NCI-H2081 (cell line): Measurements from ENCODE around the gene PCBP3.
"Not testable (repeated sequence)": the region's sequence is repeated elsewhere in the genome, so short reads cannot be mapped to it uniquely, and the experiment has no call there.

ENCODE experiments used
- DNase-seq, 2 experiments: peaks; one replicate each; lab custom pipeline; 2025; lab: John Stamatoyannopoulos, UW

PCBP3 gene

GRCh38 chr21:45643021-45643980 is at the start of gene PCBP3:
TSS of gene PCBP3 (plus strand) at chr21:45643725. CDS start at chr21:45850086, 206,361 bp downstream.
- DNase-seq = peak; percentile 89 to 96

- DNase-seq = no peak
Measured at GRCh38 chr21:45594721-45595489, 48.6 kb upstream of the PCBP3 start.

GRCh38 chr21:45595574-45596295 is 47.8 kb upstream of the PCBP3 start:
- no peak for DNase-seq

GRCh38 chr21:45596704-45597318 is 46.7 kb upstream of the PCBP3 start:
- DNase-seq = peak; percentile 46

GRCh38 chr21:45598109-45598508 is 45.4 kb upstream of the PCBP3 start:
- no peak for DNase-seq

- no peak for DNase-seq
Measured at GRCh38 chr21:45598666-45599065, 44.9 kb upstream of the PCBP3 start.

- DNase-seq = no peak
Measured at GRCh38 chr21:45599146-45599581, 44.4 kb upstream of the PCBP3 start.

GRCh38 chr21:45600248-45600647 is 43.3 kb upstream of the PCBP3 start:
- DNase-seq = no peak

- no peak for DNase-seq
Measured at GRCh38 chr21:45601551-45601950, 42.0 kb upstream of the PCBP3 start.

GRCh38 chr21:45602106-45602505 is 41.4 kb upstream of the PCBP3 start:
- DNase-seq = no peak

- no peak for DNase-seq
Measured at GRCh38 chr21:45603481-45603880, 40.0 kb upstream of the PCBP3 start.

- DNase-seq = not testable (repeated sequence)
Measured at GRCh38 chr21:45604681-45605080, 38.8 kb upstream of the PCBP3 start.

- DNase-seq = no peak
Measured at GRCh38 chr21:45607021-45607908, 36.3 kb upstream of the PCBP3 start.

GRCh38 chr21:45607909-45608295 is 35.6 kb upstream of the PCBP3 start:
- DNase-seq = no peak

GRCh38 chr21:45608747-45609470 is 34.6 kb upstream of the PCBP3 start:
- peak in 1 of 2 experiments; percentile 10 for DNase-seq

- not testable (repeated sequence) for DNase-seq
Measured at GRCh38 chr21:45609616-45610015, 33.9 kb upstream of the PCBP3 start.

- no peak for DNase-seq
Measured at GRCh38 chr21:45611296-45611695, 32.2 kb upstream of the PCBP3 start.

- DNase-seq = no peak
Measured at GRCh38 chr21:45611939-45612664, 31.4 kb upstream of the PCBP3 start.

GRCh38 chr21:45612665-45613019 is 30.9 kb upstream of the PCBP3 start:
- DNase-seq = not testable (repeated sequence)
